Large intestine (tissue), 12 donors: ENCODE data around the gene EXOSC6. TPM values are rescaled to one million over a fixed set of nuclear protein-coding genes. Genes with fewer than 3 reads are reported as not detected.
A peak's percentile ranks its signal among the peaks of the same experiment; 100 is the strongest.
"Not testable (repeated sequence)": the region's sequence is repeated elsewhere in the genome, so short reads cannot be mapped to it uniquely, and the experiment has no call there.

Source experiments
- DNase-seq, 2 donors: peaks; one replicate each; pipeline versions ENCODE4 v3.0.0 to v3.0.0-alpha.2; 2013
- H3K27ac ChIP-seq: one replicate; pipeline ENCODE4 v1.5.1; 2013; ENCODE audit warnings: low read length
- H3K27me3 ChIP-seq: 2 replicates; pipeline ENCODE4 v1.6.1; 2013; ENCODE audit warnings: low read length; ENCODE audit not compliant: control insufficient read depth, insufficient read depth
- H3K36me3 ChIP-seq: 2 replicates; pipeline ENCODE4 v1.6.1; 2013; ENCODE audit warnings: low read length; ENCODE audit not compliant: control insufficient read depth, insufficient read depth
- H3K4me1 ChIP-seq: one replicate; pipeline ENCODE4 v1.6.1; 2013; ENCODE audit warnings: low read length; ENCODE audit not compliant: control insufficient read depth, insufficient read depth
- H3K4me3 ChIP-seq: one replicate; pipeline ENCODE4 v1.5.1; 2013; ENCODE audit warnings: low read length
- H3K9me3 ChIP-seq: one replicate; pipeline ENCODE4 v1.6.1; 2013; ENCODE audit warnings: mild to moderate bottlenecking, low read depth, low read length, moderate library complexity; ENCODE audit not compliant: control insufficient read depth
- WGBS: methylation state at CpG from one replicate; pipeline ENCODE4 v1.1.5; 2013; ENCODE audit warnings: low lambda C conversion rate; ENCODE audit not compliant: insufficient coverage; 5-methylcytosine and 5-hydroxymethylcytosine counted together
- long read RNA-seq, 11 donors: transcript quantifications; one replicate each; lab custom pipeline, GENCODE V29; 2026
- polyA plus RNA-seq: library from polyadenylated mRNA; unstranded; fragments of 120-200 nt; gene quantifications from one replicate; pipeline ENCODE4 v1.2.1, GENCODE V29; 2013

Gene EXOSC6
- 15.1 TPM for polyA plus RNA-seq
- long read RNA-seq, donor 1, full-length matches to known transcripts = 66 of 66 reads
- long read RNA-seq, donor 1, partial matches to known transcripts = 0 of 66 reads
- long read RNA-seq, donor 1, other reads (novel, unspliced or antisense) = 0 of 66 reads
- long read RNA-seq, donor 2, full-length matches to known transcripts = 111 of 111 reads
- long read RNA-seq, donor 2, partial matches to known transcripts = 0 of 111 reads
- long read RNA-seq, donor 2, other reads (novel, unspliced or antisense) = 0 of 111 reads
- long read RNA-seq, donor 3 = 0 reads
- long read RNA-seq, donor 4, full-length matches to known transcripts = 7 of 7 reads
- long read RNA-seq, donor 4, partial matches to known transcripts = 0 of 7 reads
- long read RNA-seq, donor 4, other reads (novel, unspliced or antisense) = 0 of 7 reads
- long read RNA-seq, donor 5, full-length matches to known transcripts = 45 of 45 reads
- long read RNA-seq, donor 5, partial matches to known transcripts = 0 of 45 reads
- long read RNA-seq, donor 5, other reads (novel, unspliced or antisense) = 0 of 45 reads
- long read RNA-seq, donor 6, full-length matches to known transcripts = 79 of 79 reads
- long read RNA-seq, donor 6, partial matches to known transcripts = 0 of 79 reads
- long read RNA-seq, donor 6, other reads (novel, unspliced or antisense) = 0 of 79 reads
- long read RNA-seq, donor 7, full-length matches to known transcripts = 33 of 33 reads
- long read RNA-seq, donor 7, partial matches to known transcripts = 0 of 33 reads
- long read RNA-seq, donor 7, other reads (novel, unspliced or antisense) = 0 of 33 reads
- long read RNA-seq, donor 8, full-length matches to known transcripts = 81 of 81 reads
- long read RNA-seq, donor 8, partial matches to known transcripts = 0 of 81 reads
- long read RNA-seq, donor 8, other reads (novel, unspliced or antisense) = 0 of 81 reads
- long read RNA-seq, donor 9, full-length matches to known transcripts = 41 of 41 reads
- long read RNA-seq, donor 9, partial matches to known transcripts = 0 of 41 reads
- long read RNA-seq, donor 9, other reads (novel, unspliced or antisense) = 0 of 41 reads
- long read RNA-seq, donor 10, full-length matches to known transcripts = 50 of 50 reads
- long read RNA-seq, donor 10, partial matches to known transcripts = 0 of 50 reads
- long read RNA-seq, donor 10, other reads (novel, unspliced or antisense) = 0 of 50 reads
- long read RNA-seq, donor 11, full-length matches to known transcripts = 49 of 49 reads
- long read RNA-seq, donor 11, partial matches to known transcripts = 0 of 49 reads
- long read RNA-seq, donor 11, other reads (novel, unspliced or antisense) = 0 of 49 reads

DNA sequence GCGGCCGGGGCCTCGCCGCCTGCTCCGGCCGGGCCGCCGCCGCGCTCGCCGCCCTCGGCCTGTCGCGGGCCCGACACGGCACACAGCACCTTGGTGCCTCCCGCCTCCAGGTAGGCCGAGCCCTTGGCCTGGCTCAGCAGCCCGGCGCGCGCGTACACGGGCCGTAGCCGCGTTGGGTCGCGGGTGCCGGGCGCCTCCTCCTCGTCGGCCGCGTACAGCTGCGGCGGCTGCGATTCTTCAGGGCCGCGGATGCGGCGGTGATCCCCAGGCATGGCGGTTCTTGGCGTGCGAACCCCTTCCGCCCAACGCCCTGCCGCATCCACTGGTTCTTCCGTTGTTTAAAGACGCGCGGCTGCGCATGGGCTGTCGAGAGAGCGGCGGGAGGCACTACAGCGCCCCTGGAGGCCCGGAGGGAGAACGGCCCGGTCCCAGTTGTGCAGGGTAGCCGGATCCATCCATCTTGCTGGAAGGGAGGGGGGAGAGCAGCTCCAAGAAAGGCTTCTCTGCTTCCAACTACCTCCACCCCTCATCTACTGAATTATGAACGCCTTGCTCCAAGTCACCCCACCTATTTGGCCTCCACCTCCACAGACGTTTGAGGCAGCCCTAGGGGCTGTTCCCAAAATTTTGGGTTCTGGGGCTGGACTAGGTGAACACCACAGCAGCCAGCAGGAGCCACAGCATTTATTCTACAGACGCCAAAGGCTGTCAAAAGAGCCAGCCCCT, at the start of gene EXOSC6:
Gene EXOSC6, minus strand, starts transcription at position 312 of the 726 bp plus-strand sequence. Its CDS starts 40 bp downstream, at position 272.
- Histone ChIP-seq H3K36me3 (peaks cover 43% of the 10 kb centered on the region), H3K9me3 (no peaks in the 10 kb centered on the region), H3K27ac (peak within 1 kb of the TSS; percentile 74), H3K4me1 (peaks cover 3% of the 10 kb centered on the region), H3K27me3 (no peaks in the 10 kb centered on the region), H3K4me3 (peak within 1 kb of the TSS; percentile 51)
- peak; percentile 90 to 95 for DNase-seq
- WGBS = no CpG with 5 or more reads among the region's 65 CpGs

DNA sequence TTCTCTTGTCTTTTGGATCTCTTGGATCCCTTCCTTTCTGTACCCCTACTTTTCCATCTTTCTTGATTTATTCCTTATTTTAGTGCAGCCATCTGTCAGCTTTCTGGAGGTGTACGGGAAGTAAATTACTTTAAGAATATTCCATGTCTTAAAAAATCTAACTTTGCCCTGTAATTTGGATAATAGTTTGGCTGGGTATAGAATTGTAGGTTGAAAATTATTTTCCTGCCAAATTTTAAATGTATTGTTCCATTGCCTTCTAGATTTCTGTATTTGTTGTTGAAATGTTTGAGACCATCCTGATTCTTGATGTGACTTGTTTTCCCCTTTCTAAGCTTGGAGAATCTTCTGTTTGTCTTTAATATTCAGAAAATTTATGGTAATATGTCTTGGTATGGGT, 49.4 kb upstream of the EXOSC6 start:
- no peak for DNase-seq
- H3K4me3 ChIP-seq = no peak overlapping the region
- H3K9me3 ChIP-seq = no peaks in the 10 kb centered on the region
- no CpG with 5 or more reads among the region's 1 CpG for WGBS
- H3K27ac ChIP-seq = no peak overlapping the region
- H3K27me3 ChIP-seq = no peaks in the 10 kb centered on the region
- H3K4me1 ChIP-seq = peaks cover 6% of the 10 kb centered on the region
- peaks cover 6% of the 10 kb centered on the region for H3K36me3 ChIP-seq

DNA sequence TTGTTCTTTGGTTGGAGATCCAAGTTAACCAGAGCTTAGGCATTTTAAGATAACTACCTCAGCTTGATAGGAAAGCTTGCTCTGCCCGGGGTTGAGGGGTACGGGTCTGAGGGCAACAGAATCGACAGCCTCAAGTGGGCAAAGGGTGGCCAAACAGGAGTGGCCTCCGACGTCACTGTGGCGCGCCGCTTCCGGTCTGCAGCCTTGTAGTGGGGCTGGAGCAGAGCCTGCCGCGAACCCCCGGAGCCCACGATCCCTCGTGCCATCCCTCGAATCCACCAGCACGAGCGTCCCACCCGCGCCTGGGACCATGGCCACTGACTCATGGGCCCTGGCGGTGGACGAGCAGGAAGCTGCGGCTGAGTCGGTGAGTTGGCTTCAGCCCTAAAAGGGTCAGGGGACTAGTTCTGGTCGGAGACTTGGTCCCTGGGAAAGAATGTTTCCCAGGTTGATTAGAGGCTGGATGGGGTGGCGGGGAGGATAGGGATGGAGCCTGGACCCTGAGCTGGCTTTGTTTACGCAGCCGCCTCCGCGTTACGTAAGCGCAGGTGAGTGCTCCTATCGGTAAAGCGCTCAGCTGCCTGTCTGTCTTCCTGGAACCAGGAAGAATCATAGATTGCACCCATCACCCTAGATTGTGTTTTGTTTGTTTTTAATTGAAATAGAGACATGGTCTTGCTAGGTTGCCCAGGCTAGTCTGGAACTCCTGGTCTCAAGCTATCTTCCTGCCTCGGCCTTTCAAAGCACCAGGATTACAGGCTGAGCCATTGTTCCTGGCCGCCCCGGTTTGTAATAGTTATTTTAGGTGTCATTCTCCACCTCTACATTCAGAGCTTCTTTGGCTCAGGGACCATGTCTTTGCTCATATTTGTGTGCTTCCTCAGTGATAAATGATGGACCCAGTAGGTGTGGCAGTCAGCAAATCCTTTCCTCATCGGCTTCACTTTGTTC, 47.5 kb upstream of the EXOSC6 start, which contains the start of gene DDX19B:
Gene DDX19B, plus strand, starts transcription at position 199 of the 951 bp plus-strand sequence. Its CDS starts 112 bp downstream, at position 311.
- Histone ChIP-seq H3K27ac (peak within 1 kb of the TSS; percentile 99), H3K4me3 (peak within 1 kb of the TSS; percentile 95), H3K36me3 (peaks cover 4% of the 10 kb centered on the region), H3K9me3 (no peaks in the 10 kb centered on the region), H3K27me3 (no peaks in the 10 kb centered on the region), H3K4me1 (peaks cover 6% of the 10 kb centered on the region)
- peak; percentile 78 to 92 for DNase-seq
- WGBS = no CpG with 5 or more reads among the region's 37 CpGs

DNA sequence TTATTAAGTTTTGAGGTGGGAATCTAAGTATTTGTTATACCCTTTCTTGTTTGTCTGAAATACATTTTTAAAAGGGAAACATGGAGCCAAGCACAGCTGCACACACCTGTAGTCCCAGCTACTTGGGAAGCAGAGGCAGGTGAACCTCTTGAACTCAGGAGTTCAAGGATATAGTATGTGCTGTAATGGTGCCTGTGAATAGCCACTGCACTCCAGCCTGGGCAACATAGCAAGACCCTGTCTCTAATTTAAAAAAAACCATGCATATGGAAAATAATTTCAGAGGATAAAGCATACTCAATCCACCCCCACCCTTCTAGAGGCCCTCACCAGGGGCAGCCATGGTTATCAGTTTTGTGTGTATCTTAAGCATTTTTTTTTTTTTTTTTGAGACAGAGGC, 43.9 kb upstream of the EXOSC6 start:
- no peaks in the 10 kb centered on the region for H3K9me3 ChIP-seq
- no peak for DNase-seq
- peaks cover 5% of the 10 kb centered on the region for H3K4me1 ChIP-seq
- no peaks in the 10 kb centered on the region for H3K27me3 ChIP-seq
- H3K36me3 ChIP-seq = no peaks in the 10 kb centered on the region
- no peak overlapping the region for H3K27ac ChIP-seq
- H3K4me3 ChIP-seq = no peak overlapping the region

DNA sequence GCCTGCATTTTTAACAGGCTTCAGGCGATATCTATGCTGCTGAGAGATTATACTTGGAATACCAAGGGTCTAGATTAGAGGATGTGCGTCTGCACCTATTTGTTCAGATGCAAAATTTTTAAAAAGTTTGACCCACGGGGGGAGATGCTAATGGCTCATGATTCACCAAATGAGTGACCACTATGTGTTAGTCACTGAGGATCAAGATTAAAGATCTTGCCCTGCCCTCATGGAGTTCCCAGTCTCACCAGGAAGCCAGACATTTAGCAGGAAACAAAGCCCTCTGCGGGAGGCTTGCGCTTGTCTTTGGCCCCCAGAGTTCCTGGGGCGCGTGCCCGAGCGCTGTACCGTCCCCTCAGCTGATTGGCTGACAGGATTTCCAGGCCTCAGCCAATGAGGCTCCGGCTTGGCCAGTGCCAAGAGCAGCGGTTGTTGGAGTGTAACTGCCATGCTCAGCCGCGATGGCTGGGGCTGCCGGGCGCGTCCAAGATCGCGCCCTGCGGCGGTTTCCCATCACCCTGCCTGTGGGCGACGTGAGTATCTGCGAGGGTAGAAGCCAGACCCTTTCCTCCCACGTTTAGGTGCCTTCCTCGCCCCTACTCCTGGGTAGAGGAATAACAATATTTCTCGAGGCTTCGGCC, 42.8 kb upstream of the EXOSC6 start:
- no peak for DNase-seq
- Histone ChIP-seq H3K4me3 (no peak overlapping the region), H3K9me3 (no peaks in the 10 kb centered on the region), H3K27ac (no peak overlapping the region), H3K36me3 (no peaks in the 10 kb centered on the region), H3K27me3 (no peaks in the 10 kb centered on the region), H3K4me1 (peaks cover 3% of the 10 kb centered on the region)
- WGBS = no CpG with 5 or more reads among the region's 28 CpGs

DNA sequence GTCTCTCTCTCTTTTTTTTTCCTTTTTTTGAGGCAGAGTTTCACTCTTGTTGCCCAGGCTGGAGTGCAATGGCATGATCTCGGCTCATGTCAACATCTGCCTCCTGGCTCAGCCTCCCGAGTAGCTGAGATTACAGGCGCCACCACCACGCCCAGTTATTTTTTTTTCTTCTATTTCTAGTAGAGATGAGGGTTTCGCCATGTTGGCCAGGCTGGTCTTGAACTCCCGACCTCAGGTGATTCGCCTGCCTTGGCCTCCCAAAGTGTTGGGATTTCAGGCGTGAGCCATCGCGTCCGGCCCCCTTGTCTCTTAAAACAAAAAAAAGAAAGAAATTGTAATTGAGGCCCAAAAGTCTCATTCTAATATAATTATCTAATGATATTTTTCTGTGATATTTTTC, 40.4 kb upstream of the EXOSC6 start:
- H3K4me1 ChIP-seq, H3K27ac ChIP-seq: not testable (repeated sequence)
- WGBS = 100% methylated on average over 3 of the region's 11 CpGs

DNA sequence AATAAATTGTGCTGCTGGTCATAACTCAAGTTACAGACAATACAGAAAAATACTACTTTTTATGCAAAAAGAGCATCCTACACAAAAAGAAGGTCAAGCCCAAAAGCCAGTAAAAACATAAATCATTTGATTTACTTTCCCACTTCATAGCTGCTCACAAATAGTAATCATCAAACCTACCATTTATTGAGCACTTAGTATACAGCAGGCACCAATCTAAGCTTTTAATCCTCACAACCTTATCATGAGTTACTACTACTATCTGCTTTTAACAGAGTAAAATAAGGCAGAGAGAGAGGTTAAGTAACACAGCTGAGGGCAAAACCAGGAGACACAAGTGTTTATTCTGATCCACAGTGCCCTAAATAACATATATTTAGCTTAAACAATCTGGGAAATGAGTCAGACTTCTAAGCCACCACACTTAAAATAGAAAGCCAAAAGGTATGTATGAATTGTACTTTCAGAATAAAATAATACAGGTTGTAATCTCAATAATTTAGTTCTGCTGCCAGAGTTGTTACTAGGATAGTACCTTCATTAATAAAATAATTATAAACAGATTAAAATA, 39.3 kb upstream of the EXOSC6 start:
- Histone ChIP-seq H3K27me3 (no peaks in the 10 kb centered on the region), H3K36me3 (no peaks in the 10 kb centered on the region), H3K27ac (no peak overlapping the region), H3K4me1 (no peaks in the 10 kb centered on the region), H3K9me3 (no peaks in the 10 kb centered on the region), H3K4me3 (no peak overlapping the region)
- DNase-seq = no peak

More for the DNA sequence above, 40.4 kb upstream of the EXOSC6 start:
- H3K27me3 ChIP-seq, H3K36me3 ChIP-seq, H3K9me3 ChIP-seq, H3K4me3 ChIP-seq, DNase-seq: not testable (repeated sequence)

DNA sequence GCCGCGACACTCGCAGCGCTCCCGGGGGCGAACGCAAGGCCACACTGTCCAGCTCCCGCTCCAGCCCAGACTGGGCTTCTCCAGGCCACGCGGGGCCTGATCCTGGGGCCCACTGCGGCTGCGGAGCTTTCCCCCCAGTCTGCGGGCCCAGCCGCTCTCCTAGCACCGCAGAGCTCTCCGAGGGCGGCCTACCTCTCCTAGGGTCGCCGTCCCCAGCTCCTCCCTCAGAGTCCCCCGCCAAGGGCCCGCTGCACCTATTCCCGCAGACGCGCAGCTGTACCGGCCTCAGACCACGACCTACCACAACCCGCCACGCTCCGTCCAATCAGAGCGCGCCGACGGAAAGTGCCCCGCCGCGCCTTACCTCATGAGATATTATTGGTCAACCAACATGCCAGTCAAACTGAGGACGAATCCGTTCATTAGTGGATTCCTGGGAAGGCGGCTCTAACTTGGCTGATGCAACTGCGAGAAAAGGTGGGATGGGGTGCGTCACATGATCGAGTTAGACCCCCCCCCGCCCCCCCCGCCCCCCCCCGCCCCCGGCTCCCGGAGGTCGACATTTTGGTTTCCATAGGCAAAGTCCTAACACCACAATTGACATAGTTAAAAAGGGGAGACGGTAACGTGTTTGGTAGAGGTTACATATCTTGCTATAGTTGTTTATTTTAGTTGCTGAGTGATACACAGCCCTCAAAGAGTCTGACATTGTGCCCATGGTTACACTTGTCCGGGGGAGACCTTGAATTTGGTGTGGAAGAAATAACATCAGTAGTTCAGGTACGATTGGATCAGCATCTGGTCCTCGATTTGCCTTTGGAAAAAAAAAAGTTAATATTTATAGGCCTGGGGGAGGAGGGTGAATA, 37.7 kb upstream of the EXOSC6 start, which contains the start of gene AARS1:
Gene AARS1, minus strand, starts transcription at position 278 of the 866 bp plus-strand sequence. CDS start 6,743 bp downstream, outside the sequence.
- no CpG with 5 or more reads among the region's 53 CpGs for WGBS
- Histone ChIP-seq H3K9me3 (no peaks in the 10 kb centered on the region), H3K27ac (peak within 1 kb of the TSS; percentile 91), H3K27me3 (no peaks in the 10 kb centered on the region), H3K4me1 (no peaks in the 10 kb centered on the region), H3K4me3 (peak within 1 kb of the TSS; percentile 81), H3K36me3 (no peaks in the 10 kb centered on the region)
- peak; percentile 98 to 99 for DNase-seq
